ENCODE results near the gene SRC.

DNA sequence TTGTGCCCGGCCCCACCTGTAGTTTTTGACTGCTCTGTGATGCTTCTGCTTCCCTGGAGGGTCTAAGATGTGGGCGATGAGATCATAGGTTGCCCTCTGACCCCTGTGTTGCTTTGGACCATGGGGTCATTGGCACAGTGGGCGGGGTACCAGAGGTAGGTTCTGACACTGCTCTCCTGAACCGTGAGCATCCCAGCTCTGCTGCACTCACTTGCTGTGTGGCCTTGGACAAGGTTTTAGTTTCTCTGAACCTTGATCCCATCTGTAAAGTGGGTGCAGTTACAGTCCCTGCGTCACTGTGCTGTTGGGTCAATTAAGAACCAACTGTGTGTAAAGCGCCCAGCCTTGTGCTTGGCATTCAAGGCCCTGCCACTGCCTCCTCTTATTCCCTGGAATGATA is 30.9 kb downstream of the SRC start:
- TF ChIP-seq, protein P1, sequence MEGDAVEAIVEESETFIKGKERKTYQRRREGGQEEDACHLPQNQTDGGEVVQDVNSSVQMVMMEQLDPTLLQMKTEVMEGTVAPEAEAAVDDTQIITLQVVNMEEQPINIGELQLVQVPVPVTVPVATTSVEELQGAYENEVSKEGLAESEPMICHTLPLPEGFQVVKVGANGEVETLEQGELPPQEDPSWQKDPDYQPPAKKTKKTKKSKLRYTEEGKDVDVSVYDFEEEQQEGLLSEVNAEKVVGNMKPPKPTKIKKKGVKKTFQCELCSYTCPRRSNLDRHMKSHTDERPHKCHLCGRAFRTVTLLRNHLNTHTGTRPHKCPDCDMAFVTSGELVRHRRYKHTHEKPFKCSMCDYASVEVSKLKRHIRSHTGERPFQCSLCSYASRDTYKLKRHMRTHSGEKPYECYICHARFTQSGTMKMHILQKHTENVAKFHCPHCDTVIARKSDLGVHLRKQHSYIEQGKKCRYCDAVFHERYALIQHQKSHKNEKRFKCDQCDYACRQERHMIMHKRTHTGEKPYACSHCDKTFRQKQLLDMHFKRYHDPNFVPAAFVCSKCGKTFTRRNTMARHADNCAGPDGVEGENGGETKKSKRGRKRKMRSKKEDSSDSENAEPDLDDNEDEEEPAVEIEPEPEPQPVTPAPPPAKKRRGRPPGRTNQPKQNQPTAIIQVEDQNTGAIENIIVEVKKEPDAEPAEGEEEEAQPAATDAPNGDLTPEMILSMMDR (IDR thresholded peaks at IDR 0.05) = no peak
- no peak for TF ChIP-seq POLR2A (IDR thresholded peaks at IDR 0.05)
